Liver (tissue), 9 donors: ENCODE data around the gene EGLN1. TPM values are rescaled to one million over a fixed set of nuclear protein-coding genes. Genes with fewer than 3 reads are reported as not detected.
A peak's percentile ranks its signal among the peaks of the same experiment; 100 is the strongest.

Source experiments
- DNase-seq: peaks from one replicate; pipeline ENCODE4 v3.0.0-alpha.2; 2017; ENCODE audit warnings: low spot score
- H3K27ac ChIP-seq, 2 donors: one replicate each; pipeline ENCODE4 v1.7.0; 2013; ENCODE audit warnings: inconsistent platforms in 2 of 2, low read length in 2 of 2, control low read depth in 1 of 2, low read depth in 1 of 2, mild to moderate bottlenecking in 1 of 2
- H3K27me3 ChIP-seq, 4 donors: one replicate each; pipeline versions ENCODE4 v1.6.1 to v1.7.0; 2013; ENCODE audit warnings: low read length in 3 of 4, inconsistent platforms in 1 of 4, mild to moderate bottlenecking in 1 of 4, moderate library complexity in 1 of 4; ENCODE audit not compliant: control insufficient read depth in 4 of 4, insufficient read depth in 4 of 4
- H3K36me3 ChIP-seq, 4 donors: one replicate each; pipeline versions ENCODE4 v1.6.1 to v1.7.0; 2013; ENCODE audit warnings: low read length in 3 of 4, mild to moderate bottlenecking in 3 of 4, low read depth in 1 of 4, moderate library complexity in 1 of 4; ENCODE audit not compliant: control insufficient read depth in 4 of 4, insufficient read depth in 3 of 4
- H3K4me1 ChIP-seq, 4 donors: one replicate each; pipeline versions ENCODE4 v1.6.1 to v1.7.0; 2013; ENCODE audit warnings: low read length in 3 of 4, mild to moderate bottlenecking in 3 of 4, moderate library complexity in 1 of 4; ENCODE audit not compliant: control insufficient read depth in 4 of 4, insufficient read depth in 4 of 4
- H3K4me3 ChIP-seq, 3 donors: one replicate each; pipeline versions ENCODE4 v1.6.1 to v1.7.0; 2013; ENCODE audit warnings: low read length in 3 of 3, control low read depth in 1 of 3, low read depth in 1 of 3, mild to moderate bottlenecking in 1 of 3
- H3K9ac ChIP-seq, 2 donors: one replicate each; pipeline ENCODE4 v1.7.0; 2013; ENCODE audit warnings: low read length in 2 of 2, mild to moderate bottlenecking in 2 of 2, moderate library complexity in 2 of 2, control low read depth in 1 of 2, low read depth in 1 of 2
- H3K9me3 ChIP-seq, 4 donors: one replicate each; pipeline versions ENCODE4 v1.6.1 to v1.7.0; 2013; ENCODE audit warnings: low read length in 3 of 4; ENCODE audit not compliant: control insufficient read depth in 4 of 4
- ATF3 ChIP-seq: IDR thresholded peaks from 2 replicates; pipeline ENCODE4 v1.6.1; 2016; ENCODE audit warnings: antibody characterized with exemption
- EGR1 ChIP-seq, 2 donors: IDR thresholded peaks; 2 replicates each; pipeline ENCODE4 v1.6.1; 2016 to 2018; ENCODE audit warnings: antibody characterized with exemption in 2 of 2, low read depth in 2 of 2
- FOXA1 ChIP-seq: IDR thresholded peaks from 2 replicates; pipeline ENCODE4 v1.6.1; 2016; ENCODE audit warnings: antibody characterized with exemption
- FOXA2 ChIP-seq: IDR thresholded peaks from 2 replicates; pipeline ENCODE4 v1.6.1; 2016; ENCODE audit warnings: antibody characterized with exemption
- GABPA ChIP-seq, 2 donors: IDR thresholded peaks in 1 of 2; conservative IDR thresholded peaks in 1 of 2; 2 replicates each; pipeline ENCODE4 v1.6.1; 2016; ENCODE audit warnings: antibody characterized with exemption in 2 of 2, mild to moderate bottlenecking in 1 of 2, moderate library complexity in 1 of 2
- HNF4A ChIP-seq, 2 donors: conservative IDR thresholded peaks; 2 replicates each; pipeline ENCODE4 v1.6.1; 2016; ENCODE audit warnings: antibody characterized with exemption in 2 of 2, mild to moderate bottlenecking in 2 of 2
- HNF4G ChIP-seq: IDR thresholded peaks from 2 replicates; pipeline ENCODE4 v1.6.1; 2016; ENCODE audit warnings: antibody characterized with exemption
- JUND ChIP-seq, 2 donors: IDR thresholded peaks; 2 replicates each; pipeline ENCODE4 v1.6.1; 2016; ENCODE audit warnings: antibody characterized with exemption in 2 of 2
- MAX ChIP-seq: IDR thresholded peaks from 2 replicates; pipeline ENCODE4 v1.6.1; 2016; ENCODE audit warnings: antibody characterized with exemption
- NR2F2 ChIP-seq: IDR thresholded peaks from 2 replicates; pipeline ENCODE4 v1.6.1; 2016; ENCODE audit warnings: antibody characterized with exemption
- RAD21 ChIP-seq, 2 donors: IDR thresholded peaks; 2 replicates each; pipeline ENCODE4 v1.6.1; 2016; ENCODE audit warnings: antibody characterized with exemption in 2 of 2, mild to moderate bottlenecking in 2 of 2
- REST ChIP-seq: IDR thresholded peaks from 2 replicates; pipeline ENCODE4 v1.6.1; 2016; ENCODE audit warnings: antibody characterized with exemption, mild to moderate bottlenecking
- RXRA ChIP-seq, 2 donors: IDR thresholded peaks; 2 replicates each; pipeline ENCODE4 v1.6.1; 2017 to 2018; ENCODE audit warnings: antibody characterized with exemption in 2 of 2, mild to moderate bottlenecking in 1 of 2
- SP1 ChIP-seq: IDR thresholded peaks from 2 replicates; pipeline ENCODE4 v1.6.1; 2018; ENCODE audit warnings: antibody characterized with exemption, mild to moderate bottlenecking
- TAF1 ChIP-seq: conservative IDR thresholded peaks from 2 replicates; pipeline ENCODE4 v1.6.1; 2016; ENCODE audit warnings: antibody characterized with exemption, mild to moderate bottlenecking
- YY1 ChIP-seq: IDR thresholded peaks from 2 replicates; pipeline ENCODE4 v1.6.1; 2016; ENCODE audit warnings: antibody characterized with exemption, mild to moderate bottlenecking
- WGBS: extraction: QIAGEN DNeasy Blood & Tissue Kit; methylation state at CpG from one replicate; pipeline ENCODE4 v1.1.7; 2013; 5-methylcytosine and 5-hydroxymethylcytosine counted together
- polyA plus RNA-seq, 2 donors: library from polyadenylated mRNA; stranded (reverse) in 1 of 2; unstranded in 1 of 2; fragments of 200-250 nt in 1 of 2; fragments of >200 nt in 1 of 2; fragmentation: Nextera tagmentation in 1 of 2; extraction: Ambion mirVana in 1 of 2; gene quantifications; one replicate each; pipeline versions ENCODE4 v1.2.1 to v1.2.3, GENCODE V29; 2013 to 2015
- total RNA-seq, 2 donors: library from RNA; depleted of rRNA; stranded (reverse); fragments of >200 nt; gene quantifications; one replicate each; pipeline ENCODE4 v1.2.3, GENCODE V29; 2014
- TF ChIP-seq, protein P1 (sequence below): fragments of 150-350 bp; IDR thresholded peaks from 2 replicates; pipeline ENCODE4 v1.5.1; 2017; ENCODE audit warnings: improper control_type of control experiment, low read depth, low read length; ENCODE audit not compliant: missing input control
- TF ChIP-seq, protein P2 (sequence below): IDR thresholded peaks from 2 replicates; pipeline ENCODE4 v1.6.1; 2016; ENCODE audit warnings: antibody characterized with exemption
- donor health status: healthy.
- donor health status: healthy.
- donor health status: healthy.
- donor health status: healthy.
- donor health status: healthy.

EGLN1 gene
- total and polyA plus RNA-seq, 4 donors: 7.2 to 44.8 (median 22.2) TPM

DNA sequence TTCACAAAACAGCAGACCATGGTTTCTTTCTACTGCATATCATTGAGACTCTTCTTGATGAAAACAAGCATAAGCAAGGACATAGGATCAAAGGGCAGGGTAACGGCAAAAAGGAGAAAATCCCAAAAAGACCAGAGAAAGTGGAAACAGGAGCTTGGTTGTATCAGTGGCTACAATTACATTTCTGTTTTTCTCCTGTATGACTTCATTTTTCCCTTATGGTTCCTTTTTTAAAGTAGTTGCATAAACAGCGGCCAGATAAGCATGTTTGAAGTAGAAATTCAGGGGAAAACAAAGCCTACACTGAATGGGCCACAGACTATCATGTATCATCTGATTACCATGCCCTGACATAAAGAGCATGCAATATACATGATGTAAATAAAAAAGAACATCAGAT is 4.6 kb downstream of the EGLN1 start:
- Histone ChIP-seq H3K27ac (no peak overlapping the region), H3K9me3 (no peaks in the 10 kb centered on the region), H3K9ac (no peak overlapping the region), H3K4me3 (peak overlapping the region in 2 of 3 donors; percentile 1), H3K36me3 (no peaks in the 10 kb centered on the region), H3K27me3 (no peaks in the 10 kb centered on the region), H3K4me1 (peaks cover 9 to 42% (median 25%) of the 10 kb centered on the region in 4 donors)
- DNase-seq: no peak
- 51% methylated on average over 2 of the region's 2 CpGs for WGBS
- TF ChIP-seq, protein P1, sequence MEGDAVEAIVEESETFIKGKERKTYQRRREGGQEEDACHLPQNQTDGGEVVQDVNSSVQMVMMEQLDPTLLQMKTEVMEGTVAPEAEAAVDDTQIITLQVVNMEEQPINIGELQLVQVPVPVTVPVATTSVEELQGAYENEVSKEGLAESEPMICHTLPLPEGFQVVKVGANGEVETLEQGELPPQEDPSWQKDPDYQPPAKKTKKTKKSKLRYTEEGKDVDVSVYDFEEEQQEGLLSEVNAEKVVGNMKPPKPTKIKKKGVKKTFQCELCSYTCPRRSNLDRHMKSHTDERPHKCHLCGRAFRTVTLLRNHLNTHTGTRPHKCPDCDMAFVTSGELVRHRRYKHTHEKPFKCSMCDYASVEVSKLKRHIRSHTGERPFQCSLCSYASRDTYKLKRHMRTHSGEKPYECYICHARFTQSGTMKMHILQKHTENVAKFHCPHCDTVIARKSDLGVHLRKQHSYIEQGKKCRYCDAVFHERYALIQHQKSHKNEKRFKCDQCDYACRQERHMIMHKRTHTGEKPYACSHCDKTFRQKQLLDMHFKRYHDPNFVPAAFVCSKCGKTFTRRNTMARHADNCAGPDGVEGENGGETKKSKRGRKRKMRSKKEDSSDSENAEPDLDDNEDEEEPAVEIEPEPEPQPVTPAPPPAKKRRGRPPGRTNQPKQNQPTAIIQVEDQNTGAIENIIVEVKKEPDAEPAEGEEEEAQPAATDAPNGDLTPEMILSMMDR: no peak
- TF ChIP-seq FOXA1: no peak
- no peak for TF ChIP-seq FOXA2
- no peak for TF ChIP-seq TAF1
- TF ChIP-seq HNF4G: no peak
- TF ChIP-seq ATF3: no peak
- TF ChIP-seq YY1: no peak
- no peak for TF ChIP-seq MAX
- no peak for TF ChIP-seq JUND (IDR thresholded peaks at IDR 0.05)
- TF ChIP-seq HNF4A (conservative IDR thresholded peaks at IDR 0.05): no peak
- no peak for TF ChIP-seq RXRA (IDR thresholded peaks at IDR 0.05)

DNA sequence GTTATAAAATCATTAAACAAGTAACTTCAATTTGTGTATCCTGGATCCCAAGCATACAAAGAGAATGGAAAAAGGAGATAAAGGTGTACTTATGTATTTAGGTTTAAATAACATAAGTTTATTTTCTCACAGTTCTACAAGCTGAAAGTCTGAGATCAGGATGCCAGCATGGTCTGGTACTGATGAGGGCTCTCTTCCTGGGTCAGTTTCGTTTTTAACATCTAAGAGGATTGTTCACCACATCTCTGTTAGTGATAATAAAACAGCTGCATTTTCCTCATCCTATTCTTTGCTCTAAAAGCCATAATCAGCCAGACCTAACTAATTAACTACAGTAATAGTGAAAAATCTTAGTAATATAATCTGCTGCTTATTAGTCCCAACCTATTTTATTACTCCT is 5.2 kb downstream of the EGLN1 start:
- 47% methylated on average over 1 of the region's 1 CpG for WGBS
- Histone ChIP-seq H3K27ac (no peak overlapping the region), H3K4me3 (no peak overlapping the region), H3K36me3 (no peaks in the 10 kb centered on the region), H3K4me1 (peaks cover 9 to 40% (median 25%) of the 10 kb centered on the region in 4 donors), H3K9me3 (no peaks in the 10 kb centered on the region), H3K9ac (no peak overlapping the region), H3K27me3 (no peaks in the 10 kb centered on the region)
- no peak for DNase-seq
- TF ChIP-seq, protein P1: no peak
- no peak for TF ChIP-seq HNF4G
- no peak for TF ChIP-seq REST
- TF ChIP-seq, protein P2, sequence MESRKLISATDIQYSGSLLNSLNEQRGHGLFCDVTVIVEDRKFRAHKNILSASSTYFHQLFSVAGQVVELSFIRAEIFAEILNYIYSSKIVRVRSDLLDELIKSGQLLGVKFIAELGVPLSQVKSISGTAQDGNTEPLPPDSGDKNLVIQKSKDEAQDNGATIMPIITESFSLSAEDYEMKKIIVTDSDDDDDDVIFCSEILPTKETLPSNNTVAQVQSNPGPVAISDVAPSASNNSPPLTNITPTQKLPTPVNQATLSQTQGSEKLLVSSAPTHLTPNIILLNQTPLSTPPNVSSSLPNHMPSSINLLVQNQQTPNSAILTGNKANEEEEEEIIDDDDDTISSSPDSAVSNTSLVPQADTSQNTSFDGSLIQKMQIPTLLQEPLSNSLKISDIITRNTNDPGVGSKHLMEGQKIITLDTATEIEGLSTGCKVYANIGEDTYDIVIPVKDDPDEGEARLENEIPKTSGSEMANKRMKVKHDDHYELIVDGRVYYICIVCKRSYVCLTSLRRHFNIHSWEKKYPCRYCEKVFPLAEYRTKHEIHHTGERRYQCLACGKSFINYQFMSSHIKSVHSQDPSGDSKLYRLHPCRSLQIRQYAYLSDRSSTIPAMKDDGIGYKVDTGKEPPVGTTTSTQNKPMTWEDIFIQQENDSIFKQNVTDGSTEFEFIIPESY: no peak
- TF ChIP-seq RAD21 (IDR thresholded peaks at IDR 0.05): no peak
- no peak for TF ChIP-seq MAX
- no peak for TF ChIP-seq TAF1
- no peak for TF ChIP-seq FOXA2
- TF ChIP-seq GABPA (IDR thresholded peaks at IDR 0.05 in 1 of 2, conservative IDR thresholded peaks at IDR 0.05 in 1 of 2): no peak
- no peak for TF ChIP-seq FOXA1
- no peak for TF ChIP-seq JUND (IDR thresholded peaks at IDR 0.05)
- TF ChIP-seq HNF4A (conservative IDR thresholded peaks at IDR 0.05): no peak
- no peak for TF ChIP-seq YY1
- no peak for TF ChIP-seq NR2F2
- no peak for TF ChIP-seq ATF3
- TF ChIP-seq RXRA (IDR thresholded peaks at IDR 0.05): no peak
- no peak for TF ChIP-seq SP1
- no peak for TF ChIP-seq EGR1 (IDR thresholded peaks at IDR 0.05; ENCODE audit: low read depth in 2 of 2)
